Natural killer cell (primary cell): Measurements from ENCODE around the gene FNTB. TPM values are rescaled to one million over a fixed set of nuclear protein-coding genes. Genes with fewer than 3 reads are reported as not detected.
A peak's percentile ranks its signal among the peaks of the same experiment; 100 is the strongest.

ENCODE experiments used
- ATAC-seq, 3 donors: fragments of 150-1000 bp in 2 of 3; fragments of 200-7000 bp in 1 of 3; cut with Tn5 transposase; 1 replicate in 1 of 3; 2 replicates in 2 of 3; pipeline ENCODE4 v1.10.0; 2021; ENCODE audit warnings: mild to moderate bottlenecking in 2 of 3, moderate library complexity in 2 of 3
- DNase-seq, 2 donors: peaks; one replicate each; pipeline versions ENCODE4 v3.0.0 to v3.0.0-alpha.2; 2013 to 2021; ENCODE audit warnings: mixed read lengths in 1 of 2
- H3K27ac ChIP-seq: one replicate; pipeline ENCODE4 v1.5.1; 2013; ENCODE audit warnings: mild to moderate bottlenecking, low read length
- H3K27me3 ChIP-seq: one replicate; pipeline ENCODE4 v1.6.1; 2013; ENCODE audit warnings: low read length; ENCODE audit not compliant: control insufficient read depth, insufficient read depth
- H3K36me3 ChIP-seq: one replicate; pipeline ENCODE4 v1.6.1; 2013; ENCODE audit warnings: low read length; ENCODE audit not compliant: control insufficient read depth, insufficient read depth
- H3K4me1 ChIP-seq: one replicate; pipeline ENCODE4 v1.6.1; 2013; ENCODE audit warnings: low read length; ENCODE audit not compliant: control insufficient read depth, insufficient read depth
- H3K4me3 ChIP-seq: one replicate; pipeline ENCODE4 v1.5.1; 2013; ENCODE audit warnings: low read length
- H3K9me3 ChIP-seq: one replicate; pipeline ENCODE4 v1.6.1; 2013; ENCODE audit warnings: low read length; ENCODE audit not compliant: control insufficient read depth, insufficient read depth
- H3K27ac Mint-ChIP-seq, 2 donors: one replicate each; pipeline ENCODE4 v1.8.0; 2022; ENCODE audit warnings: mild to moderate bottlenecking in 2 of 2, mixed read lengths in 2 of 2, moderate library complexity in 1 of 2
- H3K27me3 Mint-ChIP-seq, 2 donors: one replicate each; pipeline ENCODE4 v1.8.0; 2022; ENCODE audit warnings: low read depth in 2 of 2, mixed read lengths in 2 of 2
- H3K36me3 Mint-ChIP-seq: one replicate; pipeline ENCODE4 v1.8.0; 2022; ENCODE audit warnings: mixed read lengths
- H3K4me1 Mint-ChIP-seq, 2 donors: one replicate each; pipeline ENCODE4 v1.8.0; 2022; ENCODE audit warnings: mixed read lengths in 2 of 2
- H3K4me3 Mint-ChIP-seq: one replicate; pipeline ENCODE4 v1.8.0; 2022; ENCODE audit warnings: mild to moderate bottlenecking, moderate library complexity, mixed read lengths
- H3K9me3 Mint-ChIP-seq, 2 donors: one replicate each; pipeline ENCODE4 v1.8.0; 2022; ENCODE audit warnings: mixed read lengths in 2 of 2
- CTCF ChIP-seq: fragments of 200-600 bp; IDR thresholded peaks from one replicate; pipeline ENCODE4 v1.8.0; 2022; ENCODE audit warnings: antibody characterized with exemption
- WGBS: methylation state at CpG from one replicate; pipeline ENCODE4 v1.1.7; 2013; ENCODE audit warnings: missing lambda C conversion rate; ENCODE audit not compliant: insufficient coverage; 5-methylcytosine and 5-hydroxymethylcytosine counted together
- intact Hi-C: fragments of 100-400 bp; cut with micrococcal nuclease; formaldehyde crosslinking; loops from one replicate; pipeline ENCODE4 v1.14.2; 2022
- total RNA-seq, 4 donors: library from RNA; stranded (reverse); fragments of 120-200 nt in 1 of 4; gene quantifications; one replicate each; pipeline versions ENCODE4 v1.2.3 to v1.2.4, GENCODE V29; 2013 to 2022

The FNTB gene
- total RNA-seq, 3 donors from 2014 or later (not counting 1 experiment from before 2014, with no cell fraction given), result 4.0 to 8.7 (median 8.4) TPM

GRCh38 chr14:65042731-65043372 is 56.2 kb downstream of the FNTB start:
- ATAC-seq (peak in 1 of 3 donors; percentile 70), DNase-seq (no peak)
- no peak overlapping the region for H3K4me3 Mint-ChIP-seq
- H3K9me3 Mint-ChIP-seq, result no peaks in the 10 kb centered on the region
- H3K27me3 ChIP-seq, result no peaks in the 10 kb centered on the region
- H3K36me3 Mint-ChIP-seq, result peaks cover 8% of the 10 kb centered on the region
- no peaks in the 10 kb centered on the region for H3K27me3 Mint-ChIP-seq
- no peak overlapping the region for H3K27ac ChIP-seq
- H3K9me3 ChIP-seq, result no peaks in the 10 kb centered on the region
- H3K4me3 ChIP-seq, result no peak overlapping the region
- H3K4me1 Mint-ChIP-seq, result peaks cover 21 to 26% of the 10 kb centered on the region in 2 donors
- TF ChIP-seq CTCF, result no peak
- H3K36me3 ChIP-seq, result peaks cover 11% of the 10 kb centered on the region
- no peak overlapping the region for H3K27ac Mint-ChIP-seq
- intact Hi-C loops, result no loop called here
- WGBS, result 49% methylated on average over 8 of the region's 8 CpGs
- peaks cover 11% of the 10 kb centered on the region for H3K4me1 ChIP-seq

DNA sequence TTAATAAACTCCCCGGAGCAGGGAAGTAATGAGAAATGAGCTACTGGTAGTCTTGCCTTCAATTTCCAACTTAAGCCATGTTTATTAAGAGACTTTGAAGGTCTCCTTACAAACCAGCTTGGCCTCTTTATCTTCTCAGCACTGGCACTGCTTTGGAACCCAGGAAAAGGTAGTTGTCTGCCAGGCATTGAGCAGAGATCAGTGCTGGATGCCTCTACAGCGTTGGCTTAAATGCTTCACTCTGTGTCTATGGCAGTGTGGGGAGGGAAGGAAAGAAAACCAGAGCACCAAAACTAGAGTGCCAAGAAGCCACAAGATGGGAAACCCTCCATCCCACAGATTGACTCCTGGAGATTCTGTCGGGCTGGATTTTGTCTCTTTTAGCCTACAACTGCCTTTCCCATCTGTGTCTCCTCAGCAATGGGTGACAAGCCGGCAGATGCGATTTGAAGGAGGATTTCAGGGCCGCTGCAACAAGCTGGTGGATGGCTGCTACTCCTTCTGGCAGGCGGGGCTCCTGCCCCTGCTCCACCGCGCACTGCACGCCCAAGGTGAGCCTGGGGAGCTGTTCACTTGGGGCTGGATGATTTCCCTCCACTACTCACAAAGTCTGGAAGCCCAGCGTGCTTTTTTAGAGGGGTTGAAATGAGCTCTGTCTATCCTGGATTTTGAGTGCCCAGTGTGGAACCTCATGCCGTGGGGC is 57.3 kb downstream of the FNTB start:
- Histone ChIP-seq H3K4me3 (no peak overlapping the region), H3K27me3 (no peaks in the 10 kb centered on the region)
- WGBS, result 83% methylated on average over 11 of the region's 12 CpGs

GRCh38 chr14:65044596-65044959 is 57.9 kb downstream of the FNTB start:
- WGBS, result 36% methylated on average over 7 of the region's 9 CpGs
- no peaks in the 10 kb centered on the region for H3K27me3 ChIP-seq
- Mint-ChIP-seq H3K27me3 (no peaks in the 10 kb centered on the region), H3K27ac (no peak overlapping the region), H3K9me3 (no peaks in the 10 kb centered on the region), H3K4me1 (peaks cover 22 to 26% of the 10 kb centered on the region in 2 donors), H3K36me3 (peaks cover 8% of the 10 kb centered on the region), H3K4me3 (no peak overlapping the region)
- H3K4me3 ChIP-seq, result no peak overlapping the region
- DNase-seq, result no peak
- peak; percentile 54 to 85 (median 84) for ATAC-seq
- no peak overlapping the region for H3K27ac ChIP-seq
- intact Hi-C loops, result no loop called here
- TF ChIP-seq CTCF, result no peak
- H3K4me1 ChIP-seq, result peaks cover 11% of the 10 kb centered on the region
- no peaks in the 10 kb centered on the region for H3K9me3 ChIP-seq
- peaks cover 13% of the 10 kb centered on the region for H3K36me3 ChIP-seq

More for the DNA sequence above, 57.3 kb downstream of the FNTB start:
- no peaks in the 10 kb centered on the region for H3K27me3 Mint-ChIP-seq
- H3K4me3 Mint-ChIP-seq, result no peak overlapping the region
- Histone ChIP-seq H3K4me1 (peaks cover 11% of the 10 kb centered on the region), H3K36me3 (peaks cover 13% of the 10 kb centered on the region), H3K9me3 (no peaks in the 10 kb centered on the region), H3K27ac (no peak overlapping the region)
- H3K36me3 Mint-ChIP-seq, result peaks cover 8% of the 10 kb centered on the region
- H3K27ac Mint-ChIP-seq, result no peak overlapping the region
- H3K4me1 Mint-ChIP-seq, result peaks cover 22 to 26% of the 10 kb centered on the region in 2 donors
- DNase-seq (no peak), ATAC-seq (no peak)
- intact Hi-C loops, result no loop called here
- no peak for TF ChIP-seq CTCF
- no peaks in the 10 kb centered on the region for H3K9me3 Mint-ChIP-seq
